Stimulated activated memory B cell treated with anti-CD40 and anti-IgM and Interleukin-4, amounts not matched to agents 10 μg/mL and 1 μg/mL and 100 μg/mL, for 72 hours (primary cell): ENCODE measurements around the gene ERCC8.
"Not testable (repeated sequence)": the region's sequence is repeated elsewhere in the genome, so short reads cannot be mapped to it uniquely, and the experiment has no call there.

Experiments
- ATAC-seq: fragments of 150-1000 bp; cut with Tn5 transposase; 2 replicates; pipeline ENCODE4 v1.10.0; 2021
- H3K27ac Mint-ChIP-seq: one replicate; pipeline ENCODE4 v1.8.0; 2022; ENCODE audit warnings: mild to moderate bottlenecking, mixed read lengths
- H3K27me3 Mint-ChIP-seq: one replicate; pipeline ENCODE4 v1.8.0; 2022; ENCODE audit warnings: mixed read lengths
- H3K36me3 Mint-ChIP-seq: one replicate; pipeline ENCODE4 v1.8.0; 2022; ENCODE audit warnings: mixed read lengths
- H3K4me1 Mint-ChIP-seq: one replicate; pipeline ENCODE4 v1.8.0; 2022; ENCODE audit warnings: mixed read lengths
- H3K4me3 Mint-ChIP-seq: one replicate; pipeline ENCODE4 v1.8.0; 2022; ENCODE audit warnings: mild to moderate bottlenecking, moderate library complexity, mixed read lengths
- H3K9me3 Mint-ChIP-seq: one replicate; pipeline ENCODE4 v1.8.0; 2022; ENCODE audit warnings: mixed read lengths

Gene ERCC8

DNA sequence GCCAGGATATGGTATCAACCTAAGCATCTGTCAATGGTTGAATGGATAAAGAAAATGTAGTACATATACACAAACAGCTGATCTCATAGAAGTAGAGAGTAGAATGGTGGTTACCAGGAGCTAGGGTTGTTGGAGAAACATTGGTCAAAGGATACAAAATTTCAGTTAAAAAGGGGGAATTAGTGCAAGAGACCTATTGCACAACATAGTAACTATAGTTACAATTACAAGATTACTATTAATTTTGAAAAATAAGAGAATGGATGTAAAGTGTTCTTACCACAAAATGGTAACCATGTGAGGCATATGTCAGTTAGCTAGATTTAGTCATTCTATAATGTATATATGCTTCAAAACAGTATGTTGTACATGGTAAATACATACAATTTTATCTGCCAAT is 72.0 kb downstream of the ERCC8 start:
- H3K36me3 Mint-ChIP-seq = peaks cover 36% of the 10 kb centered on the region
- H3K4me3 Mint-ChIP-seq = no peak overlapping the region
- H3K4me1 Mint-ChIP-seq = no peaks in the 10 kb centered on the region
- H3K9me3 Mint-ChIP-seq = peaks cover 15% of the 10 kb centered on the region
- H3K27ac Mint-ChIP-seq = no peak overlapping the region
- ATAC-seq = no peak
- H3K27me3 Mint-ChIP-seq = no peaks in the 10 kb centered on the region

DNA sequence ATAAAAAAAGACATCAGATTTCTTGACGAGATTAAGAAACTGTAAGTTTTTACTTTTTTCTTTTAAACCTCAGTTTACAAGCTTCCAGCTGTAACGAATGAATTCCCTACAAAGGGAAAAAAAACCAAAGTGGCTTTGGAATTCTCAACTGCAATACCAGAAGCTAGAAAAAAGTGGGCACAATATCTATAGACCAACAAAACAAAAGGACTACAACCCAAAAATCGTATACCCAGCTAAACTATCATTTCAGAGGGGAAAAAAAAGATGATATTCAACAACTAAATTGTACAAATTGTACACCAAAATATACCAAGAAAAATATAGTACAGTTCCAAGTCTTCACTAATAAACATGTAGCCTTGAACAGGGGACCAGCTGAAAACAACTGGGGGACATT is 74.0 kb downstream of the ERCC8 start:
- Mint-ChIP-seq H3K4me3 (no peak overlapping the region), H3K27me3 (no peaks in the 10 kb centered on the region), H3K9me3 (peaks cover 11% of the 10 kb centered on the region), H3K27ac (no peak overlapping the region), H3K36me3 (peaks cover 36% of the 10 kb centered on the region), H3K4me1 (no peaks in the 10 kb centered on the region)
- ATAC-seq = no peak

DNA sequence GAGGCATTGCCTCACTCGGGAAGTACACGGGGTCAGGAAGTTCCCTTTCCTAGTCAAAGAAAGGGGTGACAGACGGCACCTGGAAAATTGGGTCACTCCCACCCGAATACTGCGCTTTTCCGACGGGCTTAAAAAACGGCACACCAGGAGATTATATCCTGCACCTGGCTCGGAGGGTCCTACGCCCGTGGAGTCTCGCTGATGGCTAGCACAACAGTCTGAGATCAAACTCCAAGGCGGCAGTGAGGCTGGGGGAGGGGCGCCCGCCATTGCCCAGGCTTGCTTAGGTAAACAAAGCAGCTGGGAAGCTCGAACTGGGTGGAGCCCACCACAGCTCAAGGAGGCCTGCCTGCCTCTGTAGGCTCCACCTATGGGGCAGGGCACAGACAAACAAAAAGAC is 84.3 kb downstream of the ERCC8 start:
- H3K4me1 Mint-ChIP-seq, H3K27me3 Mint-ChIP-seq, H3K27ac Mint-ChIP-seq, ATAC-seq, H3K4me3 Mint-ChIP-seq, H3K9me3 Mint-ChIP-seq: not testable (repeated sequence)
- peaks cover 15% of the 10 kb centered on the region for H3K36me3 Mint-ChIP-seq

DNA sequence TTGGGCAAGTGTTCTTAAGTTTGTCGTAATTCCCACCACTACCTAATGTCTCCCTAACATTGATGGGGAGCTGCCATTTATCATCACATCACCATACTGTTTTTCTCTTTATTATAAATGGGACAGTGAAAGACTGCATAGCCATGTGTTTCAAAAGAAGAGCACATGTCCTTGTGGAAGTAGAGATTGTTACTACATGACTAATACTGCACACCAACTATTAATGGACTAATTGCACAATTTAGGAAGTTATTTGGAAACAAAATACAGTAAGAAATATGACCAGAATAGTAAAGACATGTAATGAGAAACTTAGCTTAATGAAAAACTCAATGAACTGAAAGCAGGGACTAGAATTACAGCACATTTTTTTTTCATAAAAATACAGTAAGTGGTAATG is 88.8 kb downstream of the ERCC8 start:
- no peak overlapping the region for H3K4me3 Mint-ChIP-seq
- no peaks in the 10 kb centered on the region for H3K36me3 Mint-ChIP-seq
- H3K4me1 Mint-ChIP-seq = no peaks in the 10 kb centered on the region
- H3K27ac Mint-ChIP-seq = no peak overlapping the region
- H3K9me3 Mint-ChIP-seq = no peaks in the 10 kb centered on the region
- no peak for ATAC-seq
- H3K27me3 Mint-ChIP-seq = no peaks in the 10 kb centered on the region

DNA sequence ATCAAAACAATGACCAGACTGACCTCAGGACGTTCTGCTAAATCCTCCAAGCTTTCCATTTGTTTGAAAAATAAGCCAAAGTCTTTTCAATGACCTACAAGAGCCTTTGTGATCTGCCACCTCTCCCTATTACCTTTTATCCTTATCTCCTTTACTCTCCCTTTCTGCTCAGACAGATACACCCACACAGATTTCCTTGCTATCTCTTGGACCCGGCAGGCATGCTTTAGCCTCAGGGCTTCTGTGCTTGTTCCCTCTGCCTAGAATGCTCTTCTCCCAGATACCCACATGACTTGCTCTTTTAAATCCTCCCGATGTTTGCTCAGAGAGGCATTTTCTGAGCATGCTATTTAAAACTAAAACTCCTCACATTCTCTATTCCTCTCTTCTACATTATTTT is 91.9 kb downstream of the ERCC8 start:
- no peaks in the 10 kb centered on the region for H3K4me1 Mint-ChIP-seq
- no peaks in the 10 kb centered on the region for H3K9me3 Mint-ChIP-seq
- H3K36me3 Mint-ChIP-seq = no peaks in the 10 kb centered on the region
- no peak for ATAC-seq
- no peak overlapping the region for H3K4me3 Mint-ChIP-seq
- H3K27ac Mint-ChIP-seq = no peak overlapping the region
- H3K27me3 Mint-ChIP-seq = peaks cover 7% of the 10 kb centered on the region

DNA sequence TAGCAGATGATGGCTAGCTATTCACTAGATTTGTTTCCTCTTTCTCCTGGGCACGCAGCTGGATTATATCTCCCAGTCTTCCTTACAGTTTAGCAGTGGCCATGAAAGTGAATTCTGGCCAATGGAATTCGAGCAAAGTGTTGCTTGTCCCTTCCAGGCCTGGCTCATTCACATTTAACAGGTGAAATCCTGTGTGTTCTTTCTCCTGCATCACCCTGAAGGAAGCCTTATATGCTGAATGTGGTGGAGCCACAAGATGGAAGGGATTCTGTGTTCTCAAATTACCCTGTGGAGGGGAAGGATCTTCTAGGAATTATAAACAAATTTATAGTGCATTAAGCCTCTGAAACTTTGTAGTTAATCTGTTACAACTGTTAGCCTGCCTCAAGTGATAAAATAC is 92.6 kb downstream of the ERCC8 start:
- ATAC-seq = no peak
- H3K36me3 Mint-ChIP-seq = no peaks in the 10 kb centered on the region
- H3K27me3 Mint-ChIP-seq = peaks cover 7% of the 10 kb centered on the region

DNA sequence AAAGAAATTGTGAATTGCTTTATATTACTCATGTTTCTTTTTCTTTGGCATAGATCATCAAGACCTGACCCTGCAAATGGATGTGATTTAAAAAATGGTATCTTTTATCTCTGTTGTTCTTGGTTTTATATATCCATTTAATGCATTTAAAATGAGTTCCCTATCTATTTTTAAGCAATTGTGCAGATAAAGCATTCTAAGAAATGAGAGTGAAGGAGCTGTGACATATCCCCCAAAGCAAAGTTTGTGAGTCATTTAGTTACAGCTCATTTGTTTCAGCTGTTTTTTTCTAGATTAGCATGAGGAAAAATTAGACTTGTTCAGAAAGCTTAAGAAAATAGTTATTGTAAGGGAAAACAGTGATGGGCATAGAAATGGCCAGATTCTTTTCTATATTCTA is 93.2 kb downstream of the ERCC8 start:
- Mint-ChIP-seq H3K9me3 (no peaks in the 10 kb centered on the region), H3K27ac (no peak overlapping the region), H3K27me3 (peaks cover 12% of the 10 kb centered on the region), H3K4me3 (no peak overlapping the region), H3K36me3 (no peaks in the 10 kb centered on the region), H3K4me1 (no peaks in the 10 kb centered on the region)
- ATAC-seq = no peak

More for the DNA sequence above, 92.6 kb downstream of the ERCC8 start:
- Mint-ChIP-seq H3K4me1 (no peaks in the 10 kb centered on the region), H3K4me3 (no peak overlapping the region), H3K27ac (no peak overlapping the region), H3K9me3 (no peaks in the 10 kb centered on the region)

DNA sequence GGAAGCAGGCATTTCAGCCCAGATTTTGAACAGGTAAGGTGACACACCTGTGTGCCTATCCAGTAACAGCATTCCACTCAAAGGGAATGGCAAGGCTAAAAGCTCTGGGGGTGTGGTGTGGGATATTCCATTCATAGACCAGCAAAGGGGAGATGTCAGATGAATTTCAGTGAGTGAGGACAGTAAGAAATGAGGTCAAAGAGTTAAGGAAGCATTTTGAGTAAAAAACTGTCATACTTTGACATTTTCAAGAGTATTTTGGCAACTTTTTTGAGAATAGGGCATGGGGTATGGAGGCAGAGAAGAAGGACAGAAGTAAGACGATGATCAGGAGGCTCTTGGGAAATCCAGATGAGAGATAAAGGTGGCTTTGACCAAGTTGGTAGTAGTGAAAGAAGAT is 98.6 kb downstream of the ERCC8 start:
- ATAC-seq = no peak
- H3K4me3 Mint-ChIP-seq = no peak overlapping the region
- no peaks in the 10 kb centered on the region for H3K9me3 Mint-ChIP-seq
- peaks cover 17% of the 10 kb centered on the region for H3K4me1 Mint-ChIP-seq
- H3K36me3 Mint-ChIP-seq = no peaks in the 10 kb centered on the region
- no peak overlapping the region for H3K27ac Mint-ChIP-seq
- H3K27me3 Mint-ChIP-seq = peaks cover 61% of the 10 kb centered on the region

DNA sequence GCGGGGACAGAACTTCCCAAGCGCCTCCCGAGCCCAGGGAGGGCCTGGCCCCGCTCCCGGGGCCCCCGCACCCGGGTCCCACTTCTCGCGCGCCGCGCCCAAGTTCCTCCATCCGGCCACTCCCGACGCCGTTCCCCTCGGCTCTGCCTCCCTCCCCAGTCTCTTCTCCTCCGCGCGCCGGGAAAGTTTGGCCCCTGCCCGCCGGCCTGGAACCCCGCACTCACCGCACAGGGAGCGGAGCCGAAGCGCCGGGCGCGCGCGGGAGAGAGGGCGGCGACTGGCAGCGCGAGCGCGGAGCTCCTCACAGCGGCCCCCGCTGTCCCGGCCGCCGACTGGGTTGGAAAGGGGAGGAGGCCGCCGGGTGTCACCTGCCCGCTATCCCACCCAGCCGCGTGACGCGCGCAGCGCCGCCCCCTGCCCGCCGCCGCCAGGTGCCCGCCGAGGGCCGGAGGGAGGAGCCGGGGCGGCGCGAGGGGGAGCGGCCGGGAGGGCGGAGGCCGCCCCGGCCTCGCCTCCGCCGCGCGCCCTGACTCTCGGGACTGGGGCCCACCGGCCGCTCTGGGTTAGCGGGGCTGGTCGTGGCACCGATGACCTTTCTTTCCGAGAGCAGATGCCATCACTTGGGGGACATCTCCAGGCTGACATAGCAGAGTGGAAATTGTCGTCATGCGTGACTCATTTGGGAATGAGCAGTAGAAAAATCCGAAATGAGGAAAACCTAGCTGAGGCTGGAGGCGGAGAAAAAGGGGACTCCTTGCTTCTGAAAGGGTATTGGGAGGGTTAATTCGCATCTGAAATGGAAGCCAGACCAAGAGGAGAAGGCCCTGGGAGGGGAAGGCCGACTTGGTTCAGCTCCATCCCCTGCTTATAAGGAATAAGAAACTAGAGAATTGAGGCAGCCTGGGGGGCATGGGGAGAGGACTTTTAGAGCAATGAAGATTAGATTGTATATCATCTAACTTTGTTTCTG is 100.6 kb downstream of the ERCC8 start, which contains the start of gene ELOVL7:
Gene ELOVL7 (minus strand): TSS at position 334 of the 970 bp plus-strand sequence. CDS start 56,872 bp downstream, outside the sequence.
- H3K27me3 Mint-ChIP-seq = peaks cover 60% of the 10 kb centered on the region
- H3K9me3 Mint-ChIP-seq = no peaks in the 10 kb centered on the region

DNA sequence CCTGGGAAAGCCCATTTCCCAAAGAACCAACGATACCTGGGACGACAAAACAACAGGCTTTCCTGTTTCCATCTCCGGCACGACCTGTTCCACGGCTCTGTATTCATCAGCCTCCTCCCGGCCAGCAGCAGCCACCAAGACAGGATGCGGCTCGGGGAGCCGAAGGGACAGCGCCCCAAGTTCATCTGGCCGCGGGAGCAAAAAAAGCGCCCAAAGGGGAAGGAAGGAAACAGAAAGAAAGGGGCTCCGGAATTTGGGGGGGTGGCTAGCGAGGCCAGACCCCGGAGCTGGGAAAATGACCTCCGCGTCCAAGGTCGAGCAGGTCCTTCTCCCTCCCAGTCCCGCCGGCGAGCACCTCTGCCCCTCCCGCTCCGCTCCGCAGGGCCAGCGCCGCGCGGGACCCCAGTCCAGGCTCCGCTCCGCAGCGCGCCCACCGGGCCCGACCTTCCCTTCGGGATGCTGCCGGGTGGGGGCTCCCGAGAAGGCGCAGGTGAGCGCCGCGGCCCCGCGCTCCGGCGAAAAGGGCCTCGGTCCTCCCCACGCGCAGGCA is 101.4 kb downstream of the ERCC8 start:
- peaks cover 60% of the 10 kb centered on the region for H3K27me3 Mint-ChIP-seq
- peaks cover 17% of the 10 kb centered on the region for H3K4me1 Mint-ChIP-seq
- H3K4me3 Mint-ChIP-seq = peak overlapping the region; percentile 75
- peak overlapping the region; percentile 46 for H3K27ac Mint-ChIP-seq
- no peak for ATAC-seq
- no peaks in the 10 kb centered on the region for H3K36me3 Mint-ChIP-seq
- no peaks in the 10 kb centered on the region for H3K9me3 Mint-ChIP-seq

More for the DNA sequence above, 100.6 kb downstream of the ERCC8 start, which contains the start of gene ELOVL7:
- ATAC-seq = peak; percentile 85
- Mint-ChIP-seq H3K27ac (peak within 1 kb of the TSS; percentile 46), H3K4me1 (peaks cover 17% of the 10 kb centered on the region), H3K4me3 (peak within 1 kb of the TSS; percentile 91), H3K36me3 (no peaks in the 10 kb centered on the region)

DNA sequence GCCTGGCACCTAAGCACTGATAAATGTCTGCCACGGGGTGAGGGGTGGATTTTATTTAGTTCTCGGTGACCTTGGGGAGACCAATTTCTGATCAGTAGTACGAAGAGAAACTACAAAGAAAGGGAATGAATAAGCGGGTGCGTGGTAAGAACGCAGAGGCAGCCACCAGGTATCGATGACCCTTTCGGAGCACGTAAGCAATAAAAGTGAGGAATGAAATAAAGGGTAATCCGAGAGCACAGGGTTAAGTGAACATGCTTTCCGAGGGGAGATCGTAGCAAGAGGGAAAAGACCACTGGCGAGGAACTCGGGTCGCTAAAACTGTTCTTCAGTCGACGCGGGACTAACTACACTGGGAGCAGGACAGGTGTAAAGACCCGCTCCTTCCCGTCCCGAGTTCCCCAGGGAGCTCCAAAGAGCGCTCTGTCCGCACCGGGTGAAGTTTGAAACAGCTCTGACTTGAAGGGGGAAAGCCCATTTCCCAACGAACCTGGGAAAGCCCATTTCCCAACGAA is 101.9 kb downstream of the ERCC8 start:
- H3K9me3 Mint-ChIP-seq = no peaks in the 10 kb centered on the region

DNA sequence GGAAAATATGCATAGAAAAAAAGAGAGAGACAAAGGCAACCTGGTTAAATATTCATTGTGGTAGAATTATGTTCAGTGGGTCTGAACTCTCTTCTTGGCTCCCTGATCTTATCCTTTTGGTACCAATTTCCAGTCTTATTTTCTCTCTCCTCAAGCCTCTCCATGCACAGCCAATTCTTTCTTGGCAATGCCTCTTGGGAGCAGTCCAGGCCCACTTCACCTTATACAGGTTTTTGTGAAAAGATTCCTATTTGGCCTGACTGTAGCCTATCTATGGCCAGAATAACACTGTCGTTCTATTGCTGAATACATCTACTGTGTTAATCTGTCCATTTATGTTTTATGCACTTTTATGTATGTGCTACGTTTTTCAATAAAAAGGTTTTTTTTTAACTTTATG is 103.5 kb downstream of the ERCC8 start:
- Mint-ChIP-seq H3K36me3 (no peaks in the 10 kb centered on the region), H3K9me3 (no peaks in the 10 kb centered on the region), H3K27me3 (peaks cover 52% of the 10 kb centered on the region), H3K4me3 (no peak overlapping the region), H3K27ac (no peak overlapping the region), H3K4me1 (peaks cover 17% of the 10 kb centered on the region)
- no peak for ATAC-seq

More for the DNA sequence above, 101.9 kb downstream of the ERCC8 start:
- no peak for ATAC-seq
- H3K36me3 Mint-ChIP-seq = no peaks in the 10 kb centered on the region
- H3K4me3 Mint-ChIP-seq = peak overlapping the region; percentile 75
- H3K27ac Mint-ChIP-seq = no peak overlapping the region
- H3K27me3 Mint-ChIP-seq = peaks cover 60% of the 10 kb centered on the region
- peaks cover 17% of the 10 kb centered on the region for H3K4me1 Mint-ChIP-seq

DNA sequence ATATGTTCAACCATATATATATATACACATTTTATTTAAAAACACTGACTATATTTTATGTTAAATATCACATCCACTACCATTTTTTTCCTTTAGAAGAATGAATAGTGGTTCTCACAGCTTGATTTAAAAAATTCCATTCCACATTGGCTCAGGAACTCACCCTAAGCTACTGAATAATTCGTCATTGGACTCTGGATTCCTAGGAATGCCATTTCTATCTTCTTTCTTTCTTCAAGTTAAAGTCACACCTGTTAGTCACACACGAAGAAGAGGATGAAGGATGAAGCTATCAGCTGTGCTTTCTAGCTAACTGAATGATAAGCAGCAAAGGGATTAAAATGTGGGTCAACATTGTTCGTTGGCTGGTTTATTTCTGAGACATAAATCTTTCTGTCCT is 108.7 kb downstream of the ERCC8 start:
- H3K9me3 Mint-ChIP-seq = no peaks in the 10 kb centered on the region
- peaks cover 4% of the 10 kb centered on the region for H3K27me3 Mint-ChIP-seq
- no peak overlapping the region for H3K27ac Mint-ChIP-seq
- no peaks in the 10 kb centered on the region for H3K36me3 Mint-ChIP-seq
- no peak for ATAC-seq
- no peak overlapping the region for H3K4me3 Mint-ChIP-seq
- H3K4me1 Mint-ChIP-seq = no peaks in the 10 kb centered on the region

DNA sequence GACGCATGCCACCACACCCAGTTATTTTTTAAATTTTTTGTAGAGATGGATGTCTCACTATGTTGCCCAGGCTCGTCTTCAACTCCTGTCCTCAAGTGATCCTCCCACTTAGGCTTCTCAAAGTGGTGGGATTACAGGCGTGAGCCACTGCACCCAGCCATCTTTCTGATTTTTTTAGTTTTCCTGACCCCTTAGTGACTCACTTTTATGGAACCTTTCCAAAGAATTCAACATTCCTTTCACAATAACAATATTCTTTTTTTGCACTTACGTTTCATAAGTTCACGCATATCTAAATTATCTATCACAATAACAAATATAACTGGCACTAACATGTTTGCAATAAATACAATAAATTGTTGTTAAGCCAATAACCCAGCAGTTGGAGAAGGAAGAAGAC is 109.3 kb downstream of the ERCC8 start:
- Mint-ChIP-seq H3K27ac (no peak overlapping the region), H3K27me3 (no peaks in the 10 kb centered on the region), H3K4me1 (no peaks in the 10 kb centered on the region), H3K36me3 (no peaks in the 10 kb centered on the region), H3K4me3 (no peak overlapping the region), H3K9me3 (no peaks in the 10 kb centered on the region)
- ATAC-seq = no peak

DNA sequence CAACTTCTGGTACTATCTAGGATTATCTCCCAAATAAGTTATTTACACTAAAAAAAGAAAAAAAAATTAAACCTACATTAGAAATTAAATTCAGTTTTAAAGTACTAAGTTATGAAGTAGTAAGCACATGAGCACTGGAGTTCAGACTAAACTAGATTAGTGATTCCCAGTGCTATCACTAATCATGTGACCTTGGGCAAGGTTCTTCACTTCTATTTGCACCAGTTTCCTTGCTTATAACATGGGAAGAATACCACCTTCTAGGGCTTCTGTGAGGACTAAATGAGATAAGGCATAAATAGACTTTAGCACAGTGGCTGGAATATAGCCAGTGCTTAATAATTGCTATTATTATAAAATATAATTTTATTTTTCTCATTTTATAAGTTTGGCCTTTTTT is 111.3 kb downstream of the ERCC8 start:
- Mint-ChIP-seq H3K36me3 (no peaks in the 10 kb centered on the region), H3K9me3 (no peaks in the 10 kb centered on the region), H3K4me1 (no peaks in the 10 kb centered on the region)

More for the DNA sequence above, 111.3 kb downstream of the ERCC8 start:
- Mint-ChIP-seq H3K27ac (no peak overlapping the region), H3K27me3 (no peaks in the 10 kb centered on the region), H3K4me3 (no peak overlapping the region)
- ATAC-seq = no peak
